Activated CD8-positive, alpha-beta memory T cell treated with anti-CD3 and anti-CD28 coated beads for 48 hours (primary cell): ENCODE measurements around the gene SCGB2A2.

ENCODE experiments used
- DNase-seq, 3 experiments: peaks; one replicate each; pipeline ENCODE4 v3.0.0-alpha.2; 2020; ENCODE audit warnings: low read depth in 2 of 3, low spot score in 2 of 3

Gene SCGB2A2

DNA sequence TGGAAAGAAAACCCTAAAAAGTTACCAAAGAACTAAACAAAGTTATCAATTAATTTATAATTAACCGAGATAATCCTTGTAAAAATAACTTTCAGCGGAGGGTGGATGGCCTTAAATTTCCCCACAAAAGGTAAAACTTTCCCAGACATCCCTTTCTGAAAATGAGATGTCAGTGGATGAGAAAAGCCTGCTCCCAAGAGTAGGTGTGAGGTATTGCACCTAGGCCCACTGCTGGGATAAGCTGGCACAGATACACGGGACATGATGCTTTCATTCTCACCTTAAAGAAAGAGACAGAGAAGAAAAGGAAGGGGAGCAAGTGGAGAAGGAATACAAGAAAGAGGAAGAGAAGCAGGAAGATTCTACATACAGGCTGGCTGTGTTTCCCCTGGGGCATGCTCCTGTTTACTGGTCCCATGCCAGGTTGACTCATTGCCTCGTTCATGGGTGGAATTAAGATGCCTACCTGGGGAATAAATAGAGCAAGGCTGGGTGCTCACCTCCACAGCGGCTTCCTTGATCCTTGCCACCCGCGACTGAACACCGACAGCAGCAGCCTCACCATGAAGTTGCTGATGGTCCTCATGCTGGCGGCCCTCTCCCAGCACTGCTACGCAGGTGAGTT, at the start of gene SCGB2A2:
Gene SCGB2A2, plus strand, starts transcription at position 505 of the 625 bp plus-strand sequence. Its CDS starts 59 bp downstream, at position 564.
- no peak for DNase-seq

DNA sequence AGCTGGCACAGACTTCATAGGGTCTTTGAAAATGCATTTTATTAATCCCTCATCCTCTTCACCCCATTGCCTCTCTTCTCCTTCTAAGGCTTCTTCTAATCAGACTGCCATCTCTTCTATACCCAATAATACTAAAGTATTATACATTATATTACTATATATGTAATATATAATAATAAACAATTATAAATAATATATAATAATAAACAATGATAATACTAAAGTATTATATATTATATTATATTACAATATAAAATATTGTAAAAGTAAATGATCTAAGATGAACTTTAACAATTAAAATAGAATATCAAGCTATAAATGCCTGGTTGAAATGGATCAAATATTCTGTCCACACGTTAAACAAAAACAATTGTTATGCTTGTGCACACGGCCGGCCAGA, 48.5 kb upstream of the SCGB2A2 start:
- DNase-seq = no peak

DNA sequence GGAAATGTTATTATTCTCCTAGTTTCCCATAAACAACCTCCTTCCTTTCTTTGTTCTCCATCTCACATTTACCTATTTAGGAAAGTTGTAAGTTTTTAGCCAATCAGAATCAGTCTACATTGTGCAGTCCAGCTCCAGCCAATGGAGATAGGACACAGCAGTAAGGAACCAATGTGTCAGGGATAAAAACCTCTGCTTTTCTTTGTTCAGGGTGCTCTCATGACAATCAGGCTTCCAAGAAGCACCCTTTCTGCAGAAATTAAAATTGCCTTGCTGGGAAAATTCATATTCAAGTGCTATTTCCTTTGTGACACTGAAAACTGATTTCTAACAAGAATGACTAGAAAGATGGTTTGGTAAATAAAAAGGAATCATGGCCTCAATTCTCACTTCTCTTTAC, 46.9 kb upstream of the SCGB2A2 start:
- no peak for DNase-seq

DNA sequence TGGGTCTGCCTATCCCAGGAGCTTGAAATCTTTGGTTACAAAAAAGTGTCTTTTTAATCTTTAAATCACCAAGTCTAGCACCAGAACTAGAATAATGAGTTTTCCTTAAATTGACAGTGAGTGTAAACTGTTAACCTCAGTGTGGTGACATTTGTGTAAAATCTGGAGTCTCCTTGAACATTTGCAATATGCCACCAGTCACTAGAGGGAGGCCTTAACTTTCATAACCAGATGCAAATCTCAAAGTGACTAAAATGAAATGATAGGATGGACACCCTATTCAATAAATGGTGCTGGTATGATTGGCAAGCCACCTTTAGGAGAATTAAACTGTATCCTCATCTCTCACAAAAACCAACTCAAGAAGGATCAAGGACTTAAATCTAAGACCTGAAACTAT, 36.2 kb upstream of the SCGB2A2 start:
- no peak for DNase-seq

DNA sequence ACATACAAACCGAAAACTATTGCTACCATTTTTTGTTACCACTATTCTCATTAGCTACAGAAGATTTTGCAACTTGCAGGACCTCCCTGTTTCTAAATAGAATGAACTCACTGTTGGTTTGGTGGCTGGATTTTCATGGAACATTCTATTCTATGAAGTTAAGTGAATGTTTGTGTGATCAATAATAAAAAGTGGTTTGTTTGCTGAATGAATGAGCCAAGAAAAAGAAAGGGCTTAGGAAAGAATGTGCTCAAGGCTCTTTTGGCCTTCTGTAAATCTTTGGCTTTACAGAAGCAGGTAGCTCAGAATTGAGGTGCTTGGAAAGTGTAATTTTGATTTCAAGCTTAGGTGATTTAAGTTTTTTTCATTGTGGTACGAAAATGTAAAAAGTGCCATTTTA, 33.8 kb upstream of the SCGB2A2 start:
- DNase-seq = no peak

DNA sequence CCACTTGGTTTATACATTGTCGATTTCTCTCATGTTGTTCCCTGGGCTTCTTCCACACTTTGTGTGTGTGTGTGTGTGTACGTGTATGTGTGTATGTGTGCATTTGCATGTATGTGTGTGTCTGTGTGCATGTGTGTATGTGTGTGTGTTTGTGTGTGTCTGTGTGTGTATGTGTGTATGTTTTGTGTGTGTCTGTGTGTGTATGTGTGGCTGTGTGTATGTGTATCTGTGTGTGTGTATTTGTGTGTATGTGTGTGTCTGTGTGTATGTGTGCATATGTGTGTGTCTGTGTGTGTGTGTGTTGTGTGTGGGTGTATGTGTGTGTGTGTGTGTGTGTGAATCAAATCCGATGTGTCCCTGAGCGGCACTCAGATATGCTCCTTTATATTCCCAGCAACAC, 32.5 kb upstream of the SCGB2A2 start:
- no peak for DNase-seq

DNA sequence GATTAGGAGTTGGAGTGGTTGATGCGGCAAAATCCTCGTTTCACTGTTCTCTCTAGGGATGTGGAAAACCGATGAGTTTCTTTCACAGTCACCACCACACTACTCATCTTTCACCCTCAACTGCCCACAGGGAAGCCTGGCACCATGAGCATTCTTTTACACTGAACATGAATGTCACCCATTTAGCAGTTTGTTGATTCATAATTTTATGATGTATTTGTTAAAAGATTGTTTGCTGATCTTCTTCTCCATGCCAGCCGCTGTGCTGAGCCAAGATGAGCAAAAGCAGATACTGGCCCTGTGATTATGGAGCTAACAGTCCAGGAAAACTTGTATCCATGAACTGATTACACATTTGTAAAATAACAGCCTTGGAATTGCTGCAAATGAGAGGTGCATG, 31.8 kb upstream of the SCGB2A2 start:
- DNase-seq = no peak

DNA sequence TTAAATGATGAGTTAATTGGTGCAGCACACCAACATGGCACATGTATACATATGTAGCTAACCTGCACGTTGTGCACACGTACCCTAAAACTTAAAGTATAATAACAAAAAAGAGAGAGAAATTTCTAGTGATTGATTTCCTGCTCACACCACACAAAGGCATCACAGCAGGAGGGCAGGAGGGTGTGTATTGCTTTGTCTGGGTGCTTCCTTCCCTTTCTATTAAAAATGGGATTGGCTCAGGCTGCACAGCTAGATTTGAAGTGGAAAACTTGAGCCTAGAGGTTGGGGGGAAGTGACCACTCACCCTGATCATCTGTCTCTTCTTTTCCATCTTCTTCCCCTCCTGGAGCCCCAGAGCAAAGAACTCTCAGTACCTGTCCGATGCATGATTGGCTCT, 28.9 kb upstream of the SCGB2A2 start:
- DNase-seq = no peak

DNA sequence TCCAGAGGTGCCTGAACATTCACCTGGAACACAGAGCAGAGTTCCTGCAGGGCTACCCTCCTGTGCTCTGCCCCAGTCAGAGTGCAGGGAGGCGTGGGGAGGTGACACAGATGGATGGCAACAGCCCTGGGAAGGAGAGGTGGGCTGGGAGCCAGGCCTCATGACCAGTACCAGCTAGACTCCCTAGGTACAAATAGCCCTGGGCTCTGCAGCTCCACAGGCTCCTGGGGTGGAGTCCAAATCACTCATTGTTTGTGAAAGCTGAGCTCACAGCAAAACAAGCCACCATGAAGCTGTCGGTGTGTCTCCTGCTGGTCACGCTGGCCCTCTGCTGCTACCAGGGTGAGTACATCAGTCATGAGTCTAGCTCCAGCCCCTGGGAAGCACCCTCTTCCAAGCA, 27.9 kb upstream of the SCGB2A2 start, which contains the start of gene SCGB1D2:
Gene SCGB1D2, plus strand, starts transcription at position 219 of the 400 bp plus-strand sequence. Its CDS starts 69 bp downstream, at position 288.
- no peak for DNase-seq

DNA sequence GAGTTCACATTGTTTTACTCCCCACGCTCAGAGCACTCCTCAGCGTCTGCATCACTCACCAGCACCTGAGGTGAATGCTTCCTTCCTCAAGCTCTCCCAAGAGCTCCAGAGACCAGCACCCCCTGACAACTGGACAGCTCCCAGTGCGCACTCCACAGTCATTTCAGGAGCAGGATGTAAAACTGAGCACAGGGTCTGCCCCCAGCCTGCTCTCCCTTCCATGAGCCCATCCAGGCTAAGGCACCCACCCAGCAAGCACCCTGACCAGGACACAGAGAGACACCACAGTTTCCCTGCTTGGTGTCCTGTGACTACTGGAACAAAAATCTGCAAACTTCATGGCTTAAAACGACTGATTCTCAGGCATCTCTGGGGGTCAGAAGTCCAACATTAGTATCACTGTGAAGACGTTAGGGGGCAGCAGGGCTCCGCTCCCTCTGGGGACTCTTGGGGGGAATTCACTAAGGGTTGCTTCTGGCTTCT, 24.6 kb upstream of the SCGB2A2 start:
- no peak for DNase-seq

DNA sequence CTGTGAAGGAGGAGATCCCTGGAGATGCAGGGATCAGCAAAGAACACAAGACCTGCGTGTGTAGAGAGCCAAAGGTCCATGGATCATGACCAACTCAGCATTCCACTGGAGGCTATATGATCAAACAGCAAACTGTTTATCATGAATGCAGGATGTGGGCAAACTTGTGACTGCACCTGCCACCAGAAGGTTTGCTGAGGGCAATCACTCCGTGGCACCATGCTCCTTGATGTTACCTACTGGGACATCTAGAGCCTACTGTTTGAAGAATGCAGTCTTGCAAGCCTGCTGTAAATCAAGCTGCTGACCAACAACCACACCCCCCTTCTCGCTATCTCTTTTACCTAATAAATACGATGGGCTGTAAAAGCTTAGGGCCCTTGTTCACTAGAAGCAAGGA, 18.3 kb upstream of the SCGB2A2 start:
- no peak for DNase-seq

DNA sequence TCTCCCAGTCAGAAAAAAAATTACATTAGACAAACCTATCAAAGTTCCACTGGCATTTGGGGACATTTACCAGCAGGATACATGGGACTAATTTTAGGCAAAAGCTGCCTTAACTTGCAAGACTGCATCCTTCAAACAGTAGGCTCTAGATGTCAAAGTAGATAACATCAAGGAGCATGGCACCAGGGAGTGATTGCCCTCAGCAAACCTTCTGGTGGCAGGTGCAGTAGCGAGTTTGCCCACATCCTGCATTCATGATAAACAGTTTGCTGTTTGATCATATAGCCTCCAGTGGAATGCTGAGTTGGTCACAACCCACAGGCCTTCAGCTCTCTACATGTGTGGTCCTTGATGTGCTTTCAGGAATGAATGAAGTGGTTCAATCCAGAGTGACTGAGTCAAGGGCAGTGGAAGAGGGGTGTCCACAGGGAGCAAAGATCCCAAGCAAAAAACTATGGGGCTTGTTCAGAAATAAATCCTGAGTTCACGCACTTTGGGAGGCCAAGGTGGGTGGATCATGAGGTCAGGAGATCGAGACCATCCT, 15.9 kb upstream of the SCGB2A2 start:
- DNase-seq = no peak

DNA sequence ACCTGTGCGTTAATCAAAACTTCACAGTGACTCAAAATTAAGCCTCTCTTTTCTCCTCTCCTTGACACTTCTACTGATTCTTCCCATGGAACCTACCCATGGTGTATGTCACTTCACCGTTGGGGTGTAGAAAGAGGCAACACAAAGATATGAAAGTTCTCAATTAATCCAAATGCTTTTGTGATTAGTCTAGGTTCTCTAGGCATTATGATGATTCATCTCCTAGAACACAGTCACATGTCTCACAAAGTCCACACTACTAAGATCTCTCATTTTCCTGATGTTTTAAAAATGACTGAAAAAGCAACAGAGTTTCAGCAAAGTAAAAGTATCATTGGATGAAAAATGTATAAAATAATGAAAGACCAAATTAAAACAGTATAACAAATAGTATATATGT, 13.7 kb upstream of the SCGB2A2 start:
- no peak for DNase-seq

DNA sequence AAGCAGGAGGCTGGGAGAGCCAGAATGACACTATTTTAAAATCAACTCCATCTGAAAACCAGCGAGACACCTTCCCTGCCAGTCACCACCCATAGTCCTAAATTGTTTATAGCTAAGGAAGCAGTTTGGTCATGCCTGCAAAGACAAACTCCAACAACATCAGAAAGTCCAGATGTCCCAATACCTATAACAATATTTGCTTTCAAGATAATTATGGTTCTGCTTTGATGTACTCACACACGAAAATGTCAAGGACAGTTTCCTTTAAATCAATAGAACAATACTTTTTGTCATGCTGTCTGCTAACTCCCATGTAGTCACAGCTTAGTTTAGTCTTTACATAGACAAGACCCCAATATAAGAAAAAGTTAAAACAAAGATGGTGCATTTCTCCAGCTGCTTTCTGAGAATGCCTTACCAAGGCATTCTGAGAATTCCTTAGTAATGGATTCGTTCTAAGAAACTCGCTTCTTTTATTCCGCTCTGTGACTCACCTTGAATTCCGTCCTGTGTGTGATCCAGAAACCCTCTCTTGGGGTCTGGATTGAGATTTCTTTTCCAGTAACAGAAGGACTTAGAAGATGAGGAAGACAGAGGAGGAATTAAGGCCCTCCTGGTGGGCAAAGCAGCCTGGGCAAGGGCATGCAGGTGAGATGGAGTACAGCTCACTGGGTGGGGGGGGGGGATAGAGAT, 9.6 kb upstream of the SCGB2A2 start:
- no peak for DNase-seq

DNA sequence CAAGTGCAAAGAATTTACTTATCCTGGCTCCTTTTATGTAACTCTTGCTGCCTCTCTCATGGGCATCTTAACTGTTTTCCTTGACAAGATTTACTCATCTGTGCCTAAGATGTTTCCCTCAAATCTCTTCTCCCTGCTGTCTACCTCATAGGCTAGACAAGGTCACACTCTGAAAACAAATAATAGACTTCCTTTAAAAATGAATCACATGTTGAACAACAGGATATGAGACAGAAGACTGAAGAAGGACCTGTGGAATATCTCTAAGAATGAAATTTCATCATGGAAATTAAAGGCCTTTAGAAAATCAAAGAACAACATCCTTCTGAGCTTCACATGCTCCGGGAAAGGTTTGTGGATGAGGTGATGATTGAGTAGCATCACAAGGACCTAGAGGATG, 6.0 kb upstream of the SCGB2A2 start:
- DNase-seq = no peak

DNA sequence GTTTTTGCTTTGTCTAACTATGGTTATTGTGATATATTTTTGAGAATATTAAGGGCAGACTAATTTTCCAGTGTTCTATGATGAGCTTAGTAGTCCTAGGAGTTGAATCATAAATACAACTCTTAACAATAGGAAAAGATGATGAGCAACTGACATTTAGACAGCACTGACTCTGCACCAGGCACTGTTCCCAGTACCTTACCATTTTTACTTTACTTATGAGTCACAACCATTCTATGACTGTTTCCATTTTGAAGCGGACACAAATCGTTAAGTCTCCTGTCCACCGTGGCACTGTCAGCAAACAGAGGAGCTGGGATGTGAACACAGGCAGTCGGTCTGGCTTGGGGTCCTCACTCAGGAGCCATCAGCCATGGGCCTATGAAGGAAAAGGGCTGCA, 3.4 kb upstream of the SCGB2A2 start:
- no peak for DNase-seq

DNA sequence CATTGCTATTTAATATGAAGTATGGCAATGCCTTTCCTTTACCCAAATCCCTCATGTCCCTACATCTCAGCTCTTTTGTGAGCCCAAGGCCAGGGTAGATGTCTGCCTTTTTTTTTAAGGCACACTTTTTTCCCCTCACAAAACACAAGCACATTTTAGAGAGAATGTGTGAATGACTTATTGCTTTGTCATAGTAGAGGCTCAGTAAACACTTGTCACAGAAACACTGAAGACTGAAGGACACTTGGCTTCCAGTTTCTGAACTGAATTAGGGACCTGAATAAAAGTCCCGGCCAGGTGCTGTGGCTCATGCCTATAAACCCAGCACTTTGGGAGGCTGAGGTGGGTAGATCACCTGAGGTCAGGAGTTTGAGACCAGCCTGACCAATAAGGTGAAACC, 2.9 kb upstream of the SCGB2A2 start:
- DNase-seq = no peak

DNA sequence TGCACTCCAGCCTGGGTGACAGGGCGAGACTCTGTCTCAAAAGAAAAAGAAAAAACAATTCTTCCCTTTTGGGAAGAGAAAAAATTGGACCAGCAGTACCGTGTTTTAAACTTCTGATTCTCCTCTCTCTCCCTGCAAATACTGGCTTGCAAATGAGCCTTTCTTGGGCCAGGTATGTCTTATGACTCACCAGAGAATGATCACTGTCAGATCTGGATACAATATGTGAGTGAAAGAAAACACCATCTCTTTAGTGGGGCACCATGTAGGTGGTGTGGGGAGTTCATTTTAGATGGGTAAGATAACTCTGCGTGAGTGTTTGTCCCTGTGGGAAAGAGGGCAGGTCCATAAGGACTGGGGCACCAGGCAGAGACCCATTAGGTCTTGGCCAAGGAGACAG, 2.4 kb upstream of the SCGB2A2 start:
- DNase-seq = no peak

DNA sequence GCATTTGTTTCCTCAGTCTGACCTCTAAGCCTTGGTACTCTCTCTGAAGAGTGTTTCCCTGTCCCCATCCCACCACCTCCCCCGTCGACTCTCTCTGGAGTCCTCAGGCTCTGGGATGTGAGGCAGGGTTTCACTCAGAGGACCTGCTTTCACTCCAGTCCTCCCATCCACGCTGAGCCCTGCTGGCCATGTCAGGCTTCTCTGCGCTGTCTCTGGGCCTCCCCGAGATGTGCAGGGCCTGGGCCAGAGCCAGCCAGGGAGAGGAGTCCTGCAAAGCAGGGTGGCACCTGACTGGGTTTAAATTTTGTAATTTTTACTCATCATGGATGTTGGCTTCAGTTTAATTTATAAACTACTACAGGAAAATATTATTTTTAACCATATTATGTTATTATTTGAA, 3.3 kb downstream of the SCGB2A2 start:
- DNase-seq = no peak

DNA sequence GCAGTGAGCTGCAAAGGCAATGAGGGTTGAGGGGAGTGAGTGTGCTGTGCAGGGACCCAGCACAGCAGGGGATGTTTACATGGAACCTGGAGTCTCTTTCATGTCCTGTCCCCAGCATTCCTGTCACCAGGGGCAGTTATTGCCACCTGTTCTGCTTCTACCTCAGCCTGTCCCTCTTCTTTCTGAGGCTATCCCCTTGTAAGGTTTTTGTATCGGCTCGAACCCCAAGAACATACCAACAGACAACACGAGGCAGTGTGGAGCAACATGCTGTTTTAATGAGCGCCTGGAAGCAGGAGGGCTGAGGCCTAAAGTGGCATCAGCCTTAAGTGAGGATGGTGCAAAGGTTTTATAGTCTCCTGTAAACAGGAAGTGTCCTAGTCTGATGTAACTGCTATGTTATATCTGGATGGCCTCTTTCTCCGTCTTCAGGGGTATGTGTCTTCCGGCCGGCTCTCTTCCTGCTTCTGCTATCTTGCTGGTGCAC, 3.9 kb downstream of the SCGB2A2 start:
- no peak for DNase-seq

DNA sequence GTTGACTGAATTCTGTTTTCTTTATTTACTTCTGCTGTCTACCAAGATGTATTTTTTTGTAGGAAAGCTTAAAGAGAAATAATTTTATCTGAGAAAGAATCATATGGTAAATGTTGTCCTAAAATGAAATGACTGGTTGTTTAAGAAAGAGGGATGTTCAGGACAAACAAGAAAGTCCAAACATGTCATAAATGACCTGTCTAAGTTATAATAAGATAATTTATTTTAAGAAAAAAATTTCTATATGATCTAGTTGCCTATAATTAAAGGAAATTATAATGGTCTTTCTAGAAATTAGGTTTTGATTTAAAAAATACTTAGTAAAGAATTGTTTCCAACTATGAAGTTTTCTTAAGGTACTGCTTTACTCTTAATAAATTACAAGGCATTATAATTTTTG, 10.5 kb downstream of the SCGB2A2 start:
- no peak for DNase-seq

DNA sequence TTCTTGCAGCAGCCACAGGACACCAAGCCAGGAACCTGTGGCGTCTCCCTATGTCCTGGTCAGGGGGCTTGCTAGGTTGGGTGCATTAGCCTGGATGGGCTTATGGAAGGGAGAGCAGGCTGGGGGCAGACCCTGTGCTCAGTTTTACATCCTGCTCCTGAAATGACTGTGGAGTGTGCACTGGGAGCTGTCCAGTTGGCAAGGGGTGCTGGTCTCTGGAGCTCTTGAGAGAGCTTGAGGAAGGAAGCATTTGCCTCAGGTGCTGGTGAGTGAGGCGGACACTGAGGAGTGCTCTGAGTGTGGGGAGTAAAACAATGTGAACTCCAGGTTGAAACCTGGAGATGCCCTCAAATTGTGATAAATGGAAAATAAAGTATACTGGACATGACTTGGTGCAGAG, 25.5 kb downstream of the SCGB2A2 start:
- DNase-seq = no peak
